PC-9 (cell line): ENCODE results near the gene SLC12A3. TPM values are rescaled to one million over a fixed set of nuclear protein-coding genes. Genes with fewer than 3 reads are reported as not detected.

Source experiments
- BruUV-seq: library from RNA; stranded (reverse); fragments of 400-500 nt; replicated peaks from 2 replicates; lab custom pipeline; 2021; lab: Mats Ljungman, UMichigan
- CTCF ChIA-PET: fragments of 300-600 bp; sonication (Branson Sonifier 250); formaldehyde crosslinking; loops from one replicate; lab custom pipeline; 2022; ENCODE audit warnings: antibody characterized with exemption; lab: Charles Lee
- POLR2A ChIA-PET: fragments of 300-600 bp; sonication (Branson Sonifier 250); formaldehyde crosslinking; loops from one replicate; lab custom pipeline; 2022; ENCODE audit warnings: antibody characterized with exemption; ENCODE audit not compliant: unreplicated experiment; lab: Charles Lee
- DNase-seq, 2 experiments: peaks; one replicate each; pipeline versions ENCODE4 v3.0.0 to v3.0.0-alpha.2; 2015 to 2022; ENCODE audit warnings: mixed read lengths in 1 of 2
- H2AFZ ChIP-seq: fragments of 200-600 bp; sonication (generic); 2 replicates; pipeline ENCODE4 v1.8.1; 2017; ENCODE audit warnings: antibody characterized with exemption
- H3F3A ChIP-seq: fragments of 200-600 bp; sonication (generic); 2 replicates; pipeline ENCODE4 v1.8.1; 2017; ENCODE audit warnings: antibody characterized with exemption, mild to moderate bottlenecking, low read depth; ENCODE audit not compliant: insufficient read depth
- H3K27ac ChIP-seq: fragments of 200-600 bp; sonication (generic); 2 replicates; pipeline ENCODE4 v1.6.1; 2016; ENCODE audit warnings: mixed run types
- H3K27me3 ChIP-seq: fragments of 200-600 bp; sonication (generic); 2 replicates; pipeline ENCODE4 v1.6.1; 2016; ENCODE audit warnings: low read depth, mixed run types; ENCODE audit not compliant: insufficient read depth
- H3K36me3 ChIP-seq: fragments of 200-600 bp; sonication (generic); 2 replicates; pipeline ENCODE4 v1.6.1; 2016; ENCODE audit warnings: low read depth, mixed run types
- H3K4me1 ChIP-seq: fragments of 200-600 bp; sonication (generic); replicated peaks from 2 replicates; pipeline ENCODE4 v1.6.1; 2016; ENCODE audit warnings: mixed run types; ENCODE audit not compliant: insufficient read depth
- H3K4me2 ChIP-seq: fragments of 200-600 bp; sonication (generic); 2 replicates; pipeline ENCODE4 v1.6.1; 2017; ENCODE audit warnings: mixed run types
- H3K4me3 ChIP-seq: fragments of 200-600 bp; sonication (generic); 2 replicates; pipeline ENCODE4 v1.6.1; 2016; ENCODE audit warnings: mixed run types
- H3K79me2 ChIP-seq: fragments of 200-600 bp; sonication (generic); 2 replicates; pipeline ENCODE4 v1.6.1; 2017; ENCODE audit warnings: low read depth, mixed run types
- H3K9me2 ChIP-seq: fragments of 200-600 bp; sonication (generic); 2 replicates; pipeline ENCODE4 v1.8.1; 2017; ENCODE audit warnings: mild to moderate bottlenecking; ENCODE audit not compliant: insufficient read depth
- H3K9me3 ChIP-seq: fragments of 200-600 bp; sonication (generic); 2 replicates; pipeline ENCODE4 v1.8.1; 2016; ENCODE audit warnings: low read depth; ENCODE audit not compliant: insufficient read depth
- H4K20me1 ChIP-seq: fragments of 200-600 bp; sonication (generic); 2 replicates; pipeline ENCODE4 v1.8.1; 2017; ENCODE audit not compliant: insufficient read depth
- CTCF ChIP-seq: fragments of 200-600 bp; sonication (generic); conservative IDR thresholded peaks from 2 replicates; pipeline ENCODE4 v1.6.1; 2017; ENCODE audit warnings: mixed run types, antibody characterized with exemption, mild to moderate bottlenecking, moderate library complexity
- EZH2 ChIP-seq: fragments of 200-600 bp; sonication (generic); IDR thresholded peaks from 2 replicates; pipeline ENCODE4 v1.8.0; 2017; ENCODE audit warnings: antibody characterized with exemption, low read depth
- intact Hi-C: fragments of 100-400 bp; cut with micrococcal nuclease; formaldehyde crosslinking; loops from one replicate; pipeline ENCODE4 v1.10.0; 2022; ENCODE audit not compliant: unreplicated experiment
- total RNA-seq: library from RNA; stranded (reverse); gene quantifications from 2 replicates; pipeline ENCODE4 v1.2.3, GENCODE V29; 2021

Gene SLC12A3
- total RNA-seq, 1 experiment from 2014 or later, result 0.26 TPM

- no TSS peak for BruUV-seq
- Histone ChIP-seq H3K27me3 (no peaks in the 10 kb centered on the region), H3K4me1 (peaks cover 5% of the 10 kb centered on the region), H3K9me2 (no peaks in the 10 kb centered on the region), H3K9me3 (no peaks in the 10 kb centered on the region), H3F3A (peaks cover 8% of the 10 kb centered on the region), H4K20me1 (no peaks in the 10 kb centered on the region), H3K4me2 (no peak overlapping the region), H3K36me3 (no peaks in the 10 kb centered on the region), H2AFZ (no peak overlapping the region), H3K79me2 (no peaks in the 10 kb centered on the region), H3K4me3 (no peak overlapping the region), H3K27ac (no peak overlapping the region)
- ChIA-PET POLR2A (no interaction called here), CTCF (no interaction called here)
- TF ChIP-seq EZH2 (no peak), CTCF (no peak)
- no peak for DNase-seq
- intact Hi-C loops, result no loop called here
Observed at GRCh38 chr16:56892705-56893104, 27.7 kb downstream of the SLC12A3 start.

GRCh38 chr16:56894331-56894917 lies 29.4 kb downstream of the SLC12A3 start:
- Histone ChIP-seq H3K4me2 (peak overlapping the region; percentile 50), H3K4me3 (no peak overlapping the region), H3K9me3 (no peaks in the 10 kb centered on the region), H4K20me1 (no peaks in the 10 kb centered on the region), H3K4me1 (peaks cover 5% of the 10 kb centered on the region), H3K36me3 (no peaks in the 10 kb centered on the region), H3K27me3 (peaks cover 2% of the 10 kb centered on the region; the same call in 1 of the 2 replicates), H3F3A (peaks cover 8% of the 10 kb centered on the region; the same call in 1 of the 2 replicates), H3K9me2 (no peaks in the 10 kb centered on the region), H3K27ac (0 out of 2 replicates have a peak overlapping the region, but pooled peaks have one; percentile 26), H2AFZ (peak overlapping the region; percentile 46; the same call in 1 of the 2 replicates), H3K79me2 (no peaks in the 10 kb centered on the region)
- TF ChIP-seq EZH2 (no peak), CTCF (no peak)
- no TSS peak for BruUV-seq
- intact Hi-C loops, result no loop called here
- peak; percentile 67 to 76 for DNase-seq
- ChIA-PET CTCF (interaction anchor here (0.6 to 0.9 kb wide), 3 partner anchors 37 to 72 kb away, joined by 3 to 6 read pairs (median 4); no protein-coding TSS in a partner anchor), POLR2A (interaction anchor here (0.6 kb wide), 1 partner anchor 287 kb away, joined by 7 read pairs; no protein-coding TSS in a partner anchor)

- peaks cover 5% of the 10 kb centered on the region for H3K4me1 ChIP-seq
- BruUV-seq, result no TSS peak
- no peak for DNase-seq
- POLR2A ChIA-PET, result no interaction called here
- H3K4me2 ChIP-seq, result no peak overlapping the region
- CTCF ChIA-PET, result no interaction called here
- no peaks in the 10 kb centered on the region for H3K9me3 ChIP-seq
- H4K20me1 ChIP-seq, result no peaks in the 10 kb centered on the region
- no peaks in the 10 kb centered on the region for H3K79me2 ChIP-seq
- H3F3A ChIP-seq, result peaks cover 8% of the 10 kb centered on the region; the same call in 1 of the 2 replicates
- H3K27ac ChIP-seq, result no peak overlapping the region
- H3K36me3 ChIP-seq, result no peaks in the 10 kb centered on the region
- H3K9me2 ChIP-seq, result no peaks in the 10 kb centered on the region
- H3K27me3 ChIP-seq, result peaks cover 8% of the 10 kb centered on the region; the same call in 1 of the 2 replicates
- TF ChIP-seq CTCF, result no peak
- no peak for TF ChIP-seq EZH2
- intact Hi-C loops, result no loop called here
- no peak overlapping the region for H2AFZ ChIP-seq
- no peak overlapping the region for H3K4me3 ChIP-seq
Observed at GRCh38 chr16:56895813-56896212, 30.8 kb downstream of the SLC12A3 start.
